ENCODE results near the gene LARGE2.

The LARGE2 gene

DNA sequence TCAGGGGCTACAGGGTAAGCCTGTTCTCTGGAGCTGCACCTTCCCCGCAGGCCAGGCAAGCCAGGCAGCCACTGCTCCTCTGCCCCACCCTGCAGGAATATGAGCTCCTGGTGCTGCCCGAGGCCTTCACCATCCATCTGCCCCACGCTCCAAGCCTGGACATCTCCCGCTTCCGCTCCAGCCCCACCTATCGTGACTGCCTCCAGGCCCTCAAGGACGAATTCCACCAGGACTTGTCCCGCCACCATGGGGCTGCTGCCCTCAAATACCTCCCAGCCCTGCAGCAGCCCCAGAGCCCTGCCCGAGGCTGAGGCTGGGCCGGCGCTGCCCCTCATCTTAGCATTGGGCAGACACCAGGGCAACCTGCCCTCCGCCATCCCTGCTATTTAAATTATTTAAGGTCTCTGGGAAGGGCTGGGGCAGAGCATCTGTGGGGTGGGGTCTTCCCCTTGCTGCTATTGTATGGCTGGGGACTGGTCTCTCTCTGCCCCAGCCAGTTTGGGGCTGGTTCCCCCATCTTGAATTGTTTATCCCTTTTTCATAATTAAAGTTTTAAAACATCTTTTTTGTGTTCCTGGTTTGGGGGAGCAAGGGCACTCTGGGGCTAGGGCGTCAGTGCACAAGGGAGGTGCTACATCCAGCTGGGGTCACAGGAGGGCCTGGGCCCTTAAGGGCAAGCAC is 6.2 kb downstream of the LARGE2 start:
- Histone ChIP-seq H3K4me3 (ENCODE audit: low read length) (peak overlapping the region; percentile 78), H3K9me3 (ENCODE audit: control insufficient read depth, insufficient read depth, low read length) (no peaks in the 10 kb centered on the region), H3K4me2 (ENCODE audit: low read length) (peak overlapping the region; percentile 75), H4K20me1 (ENCODE audit: control insufficient read depth, insufficient read depth, low read depth, low read length) (no peaks in the 10 kb centered on the region), H3K79me2 (ENCODE audit: control insufficient read depth, low read length) (peaks cover 74% of the 10 kb centered on the region), H3K4me1 (ENCODE audit: control insufficient read depth, low read length) (peaks cover 85% of the 10 kb centered on the region), H3F3A (ENCODE audit: control insufficient read depth, insufficient read depth) (peaks cover 36% of the 10 kb centered on the region), H3K27me3 (ENCODE audit: control insufficient read depth, low read length) (no peaks in the 10 kb centered on the region), H3K27ac (ENCODE audit: low read depth, low read length) (peak overlapping the region; percentile 98), H3K36me3 (ENCODE audit: control insufficient read depth, low read length) (peaks cover 67% of the 10 kb centered on the region), H3K9me2 (replicated peaks; ENCODE audit: control insufficient read depth, low read length) (no peaks in the 10 kb centered on the region)
- TF ChIP-seq, protein P1, sequence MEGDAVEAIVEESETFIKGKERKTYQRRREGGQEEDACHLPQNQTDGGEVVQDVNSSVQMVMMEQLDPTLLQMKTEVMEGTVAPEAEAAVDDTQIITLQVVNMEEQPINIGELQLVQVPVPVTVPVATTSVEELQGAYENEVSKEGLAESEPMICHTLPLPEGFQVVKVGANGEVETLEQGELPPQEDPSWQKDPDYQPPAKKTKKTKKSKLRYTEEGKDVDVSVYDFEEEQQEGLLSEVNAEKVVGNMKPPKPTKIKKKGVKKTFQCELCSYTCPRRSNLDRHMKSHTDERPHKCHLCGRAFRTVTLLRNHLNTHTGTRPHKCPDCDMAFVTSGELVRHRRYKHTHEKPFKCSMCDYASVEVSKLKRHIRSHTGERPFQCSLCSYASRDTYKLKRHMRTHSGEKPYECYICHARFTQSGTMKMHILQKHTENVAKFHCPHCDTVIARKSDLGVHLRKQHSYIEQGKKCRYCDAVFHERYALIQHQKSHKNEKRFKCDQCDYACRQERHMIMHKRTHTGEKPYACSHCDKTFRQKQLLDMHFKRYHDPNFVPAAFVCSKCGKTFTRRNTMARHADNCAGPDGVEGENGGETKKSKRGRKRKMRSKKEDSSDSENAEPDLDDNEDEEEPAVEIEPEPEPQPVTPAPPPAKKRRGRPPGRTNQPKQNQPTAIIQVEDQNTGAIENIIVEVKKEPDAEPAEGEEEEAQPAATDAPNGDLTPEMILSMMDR (IDR thresholded peaks at IDR 0.05; ENCODE audit: low read depth, low read length, poor library complexity, severe bottlenecking), result no peak
- TF ChIP-seq EZH2phosphoT487 (IDR thresholded peaks at IDR 0.05; ENCODE audit: borderline replicate concordance, low read length), result no peak

DNA sequence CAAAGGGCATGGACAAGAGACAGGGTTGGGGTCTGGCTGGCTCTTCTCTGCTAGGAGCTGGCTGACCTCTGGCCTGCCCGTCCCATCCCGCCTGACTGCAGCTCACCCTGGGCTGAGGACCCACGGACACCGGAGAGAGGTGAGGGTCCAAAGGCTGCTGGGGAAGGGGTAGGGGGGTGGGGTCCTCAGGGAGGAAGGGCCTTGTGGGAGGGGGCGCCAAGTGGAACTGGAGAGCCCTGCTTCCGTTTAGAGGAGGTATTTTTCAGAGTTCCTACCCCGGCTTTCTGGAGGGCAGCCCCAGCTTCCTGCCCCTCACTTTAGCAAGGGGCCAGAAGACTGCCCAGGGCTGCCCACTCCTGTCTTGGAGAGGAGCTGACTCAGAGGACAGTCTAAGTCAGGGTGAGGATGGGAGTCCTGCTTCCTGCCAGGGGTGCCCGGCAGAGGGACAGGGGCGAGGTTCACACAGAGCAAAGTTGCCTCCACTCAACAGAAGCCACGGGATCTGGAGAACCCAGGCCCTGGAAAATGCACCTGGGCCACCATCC is 7.1 kb downstream of the LARGE2 start:
- H3K4me3 ChIP-seq (ENCODE audit: low read length), result peak overlapping the region; percentile 78
- no peaks in the 10 kb centered on the region for H3K9me2 ChIP-seq (replicated peaks; ENCODE audit: control insufficient read depth, low read length)
- H3K4me1 ChIP-seq (ENCODE audit: control insufficient read depth, low read length), result peaks cover 86% of the 10 kb centered on the region
- H3K79me2 ChIP-seq (ENCODE audit: control insufficient read depth, low read length), result peaks cover 69% of the 10 kb centered on the region
- H3F3A ChIP-seq (ENCODE audit: control insufficient read depth, insufficient read depth), result peaks cover 37% of the 10 kb centered on the region
- peaks cover 71% of the 10 kb centered on the region for H3K36me3 ChIP-seq (ENCODE audit: control insufficient read depth, low read length)
- H4K20me1 ChIP-seq (ENCODE audit: control insufficient read depth, insufficient read depth, low read depth, low read length), result no peaks in the 10 kb centered on the region
- peak overlapping the region; percentile 98 for H3K27ac ChIP-seq (ENCODE audit: low read depth, low read length)
- TF ChIP-seq, protein P1 (IDR thresholded peaks at IDR 0.05; ENCODE audit: low read depth, low read length, poor library complexity, severe bottlenecking), result no peak
- no peak for TF ChIP-seq EZH2phosphoT487 (IDR thresholded peaks at IDR 0.05; ENCODE audit: borderline replicate concordance, low read length)
- H3K4me2 ChIP-seq (ENCODE audit: low read length), result peak overlapping the region; percentile 75
- H3K9me3 ChIP-seq (ENCODE audit: control insufficient read depth, insufficient read depth, low read length), result no peaks in the 10 kb centered on the region
- H3K27me3 ChIP-seq (ENCODE audit: control insufficient read depth, low read length), result no peaks in the 10 kb centered on the region

DNA sequence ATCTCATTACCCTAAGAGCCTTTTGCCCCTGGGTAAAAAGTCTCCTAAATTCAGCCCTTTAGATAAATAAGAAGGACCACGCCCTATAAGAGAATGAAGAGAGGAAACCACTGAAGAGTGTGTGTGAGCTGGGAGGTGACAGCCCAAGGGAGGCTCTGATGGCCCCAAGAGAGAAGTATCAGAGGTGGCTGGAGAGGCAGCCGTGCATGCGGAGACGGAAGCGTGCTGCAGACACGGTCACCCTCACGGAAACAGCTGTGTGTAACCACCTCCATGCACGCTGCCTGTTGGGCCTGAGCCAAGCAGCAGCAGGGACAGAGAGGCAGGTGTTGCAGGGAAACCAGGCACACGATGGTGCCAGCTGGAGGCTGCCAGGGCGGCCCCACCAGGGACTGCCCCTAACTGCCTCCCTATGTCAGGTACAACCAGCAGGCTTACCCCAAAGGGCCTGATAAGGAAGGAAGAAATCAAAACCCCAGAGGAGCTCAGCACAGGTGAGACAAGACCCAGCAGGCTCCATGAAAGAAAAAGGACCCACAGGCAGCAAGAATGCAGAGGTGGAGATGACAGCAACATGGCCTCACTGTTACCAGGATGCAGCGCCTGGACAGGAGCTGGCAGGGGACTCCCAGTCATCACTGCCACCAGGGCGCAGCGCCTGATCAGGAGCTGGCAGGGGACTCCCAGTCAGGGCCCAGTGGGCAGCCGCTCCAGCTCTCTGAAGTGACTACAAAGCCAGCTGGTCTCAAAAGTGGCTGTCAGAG is 7.8 kb downstream of the LARGE2 start:
- peak overlapping the region; percentile 78 for H3K4me3 ChIP-seq (ENCODE audit: low read length)
- no peaks in the 10 kb centered on the region for H3K9me2 ChIP-seq (replicated peaks; ENCODE audit: control insufficient read depth, low read length)
- peak overlapping the region; percentile 98 for H3K27ac ChIP-seq (ENCODE audit: low read depth, low read length)
- H3K4me1 ChIP-seq (ENCODE audit: control insufficient read depth, low read length), result peaks cover 88% of the 10 kb centered on the region
- peaks cover 71% of the 10 kb centered on the region for H3K36me3 ChIP-seq (ENCODE audit: control insufficient read depth, low read length)
- H3K9me3 ChIP-seq (ENCODE audit: control insufficient read depth, insufficient read depth, low read length), result no peaks in the 10 kb centered on the region
- peak overlapping the region; percentile 75 for H3K4me2 ChIP-seq (ENCODE audit: low read length)
- H3K79me2 ChIP-seq (ENCODE audit: control insufficient read depth, low read length), result peaks cover 62% of the 10 kb centered on the region
- no peak for TF ChIP-seq EZH2phosphoT487 (IDR thresholded peaks at IDR 0.05; ENCODE audit: borderline replicate concordance, low read length)
- TF ChIP-seq, protein P1 (IDR thresholded peaks at IDR 0.05; ENCODE audit: low read depth, low read length, poor library complexity, severe bottlenecking), result no peak
- H4K20me1 ChIP-seq (ENCODE audit: control insufficient read depth, insufficient read depth, low read depth, low read length), result no peaks in the 10 kb centered on the region
- H3K27me3 ChIP-seq (ENCODE audit: control insufficient read depth, low read length), result no peaks in the 10 kb centered on the region
- H3F3A ChIP-seq (ENCODE audit: control insufficient read depth, insufficient read depth), result peaks cover 34% of the 10 kb centered on the region

Data from DOHH2 (cell line).